GM19238 (cell line): ENCODE data around the gene ZNF543.
"Not testable (repeated sequence)": the region's sequence is repeated elsewhere in the genome, so short reads cannot be mapped to it uniquely, and the experiment has no call there.

Source experiments
- DNase-seq: peaks from one replicate; pipeline ENCODE4 v3.0.0; 2011; ENCODE audit warnings: low spot score; ENCODE audit not compliant: insufficient read length

ZNF543 gene

GRCh38 chr19:57321116-57321515, 844 bp downstream of the ZNF543 start:
- DNase-seq: no peak

GRCh38 chr19:57321751-57322150, 1.5 kb downstream of the ZNF543 start:
- DNase-seq: no peak

GRCh38 chr19:57324992-57325391, 4.7 kb downstream of the ZNF543 start:
- no peak for DNase-seq

GRCh38 chr19:57327993-57328392, 7.7 kb downstream of the ZNF543 start:
- DNase-seq: no peak

- no peak for DNase-seq
Measured at GRCh38 chr19:57334191-57334590, 13.9 kb downstream of the ZNF543 start.

GRCh38 chr19:57338877-57339276, 18.6 kb downstream of the ZNF543 start:
- DNase-seq: no peak

GRCh38 chr19:57342582-57342981, 22.3 kb downstream of the ZNF543 start:
- no peak for DNase-seq

GRCh38 chr19:57348136-57348535, 27.9 kb downstream of the ZNF543 start:
- no peak for DNase-seq

- DNase-seq: peak; percentile 84
Measured at GRCh38 chr19:57350877-57351805, 30.9 kb downstream of the ZNF543 start, which contains the start of gene ZNF304. Gene ZNF304 (plus strand): TSS chr19:57351271. CDS start chr19:57351665, 394 bp downstream.

GRCh38 chr19:57351867-57352266, 31.6 kb downstream of the ZNF543 start:
- DNase-seq: no peak

- no peak for DNase-seq
Measured at GRCh38 chr19:57355916-57356315, 35.6 kb downstream of the ZNF543 start.

GRCh38 chr19:57357406-57357805, 37.1 kb downstream of the ZNF543 start:
- DNase-seq: no peak

GRCh38 chr19:57359300-57359699, 39.0 kb downstream of the ZNF543 start:
- no peak for DNase-seq

GRCh38 chr19:57362419-57362818, 42.1 kb downstream of the ZNF543 start:
- no peak for DNase-seq

GRCh38 chr19:57362997-57363687, 42.9 kb downstream of the ZNF543 start, which contains the start of the genes TRAPPC2B and ZNF547:
Gene TRAPPC2B (plus strand): TSS chr19:57363551. CDS start chr19:57364834, 1,283 bp downstream.
Gene ZNF547 (plus strand): TSS chr19:57363551. CDS start chr19:57368556, 5,005 bp downstream.
- peak; percentile 79 for DNase-seq

GRCh38 chr19:57363688-57364181, 43.5 kb downstream of the ZNF543 start:
- DNase-seq: no peak

- no peak for DNase-seq
Measured at GRCh38 chr19:57366776-57367175, 46.5 kb downstream of the ZNF543 start.

- no peak for DNase-seq
Measured at GRCh38 chr19:57374179-57374578, 53.9 kb downstream of the ZNF543 start.

- not testable (repeated sequence) for DNase-seq
Measured at GRCh38 chr19:57374647-57375046, 54.4 kb downstream of the ZNF543 start.

GRCh38 chr19:57376151-57376550, 55.9 kb downstream of the ZNF543 start:
- DNase-seq: no peak

- no peak for DNase-seq
Measured at GRCh38 chr19:57377498-57378146, 57.4 kb downstream of the ZNF543 start.
